Endodermal cell (in vitro differentiated cells): Measurements from ENCODE around the gene DNAJA4. TPM values are rescaled to one million over a fixed set of nuclear protein-coding genes. Genes with fewer than 3 reads are reported as not detected.

Experiments
- DNase-seq: peaks from one replicate; pipeline ENCODE4 v3.0.0-alpha.2; 2017
- H3K27ac ChIP-seq: 2 replicates; pipeline ENCODE4 v1.5.1; 2013; ENCODE audit warnings: mild to moderate bottlenecking, low read depth, low read length, moderate library complexity
- H3K27me3 ChIP-seq: 2 replicates; pipeline ENCODE4 v1.6.1; 2013; ENCODE audit warnings: mild to moderate bottlenecking, low read length, moderate library complexity; ENCODE audit not compliant: insufficient read depth, control insufficient read depth, poor library complexity, severe bottlenecking
- H3K36me3 ChIP-seq: 2 replicates; pipeline ENCODE4 v1.7.0; 2013; ENCODE audit warnings: mild to moderate bottlenecking, low read length, moderate library complexity; ENCODE audit not compliant: control insufficient read depth, insufficient read depth
- H3K4me1 ChIP-seq: one replicate; pipeline ENCODE4 v1.7.0; 2013; ENCODE audit warnings: low read length; ENCODE audit not compliant: control insufficient read depth, insufficient read depth
- H3K4me3 ChIP-seq: 2 replicates; pipeline ENCODE4 v1.5.1; 2013; ENCODE audit warnings: mild to moderate bottlenecking, low read length, moderate library complexity
- H3K9ac ChIP-seq: 2 replicates; pipeline ENCODE4 v1.6.1; 2013; ENCODE audit warnings: mild to moderate bottlenecking, low read length, moderate library complexity; ENCODE audit not compliant: poor library complexity, severe bottlenecking; ENCODE audit errors: extremely low read depth
- H3K9me3 ChIP-seq: 2 replicates; pipeline ENCODE4 v1.6.1; 2013; ENCODE audit warnings: mild to moderate bottlenecking, low read length, moderate library complexity; ENCODE audit not compliant: control insufficient read depth
- H3K27ac Mint-ChIP-seq: 2 replicates; pipeline ENCODE4 v1.8.0; 2020; ENCODE audit warnings: mixed read lengths
- H3K27me3 Mint-ChIP-seq: 2 replicates; pipeline ENCODE4 v1.8.0; 2021; ENCODE audit warnings: mild to moderate bottlenecking, mixed read lengths; ENCODE audit not compliant: insufficient read depth
- H3K36me3 Mint-ChIP-seq: 2 replicates; pipeline ENCODE4 v1.8.0; 2020; ENCODE audit warnings: low read depth, mixed read lengths
- H3K4me1 Mint-ChIP-seq: 2 replicates; pipeline ENCODE4 v1.8.0; 2020; ENCODE audit warnings: mixed read lengths
- H3K4me3 Mint-ChIP-seq: 2 replicates; pipeline ENCODE4 v1.8.0; 2020; ENCODE audit warnings: mild to moderate bottlenecking, moderate library complexity, mixed read lengths
- H3K9me3 Mint-ChIP-seq: 2 replicates; pipeline ENCODE4 v1.8.0; 2020; ENCODE audit warnings: mild to moderate bottlenecking, mixed read lengths
- WGBS, 2 experiments: methylation state at CpG; one replicate each; pipeline versions ENCODE4 v1.1.5 to v1.1.7; 2013; ENCODE audit warnings: missing lambda C conversion rate in 2 of 2, mixed read lengths in 1 of 2; ENCODE audit not compliant: insufficient coverage in 1 of 2, insufficient read length in 1 of 2; 5-methylcytosine and 5-hydroxymethylcytosine counted together
- total RNA-seq, 2 donors: library from RNA; stranded (reverse); fragmentation: NEBNext Ultra II Directional in 1 of 2; extraction: Animal tissue kit (Norgen Biotek cat#: 25700) in 1 of 2; gene quantifications; 2 replicates in 1 of 2; 3 replicates in 1 of 2; pipeline ENCODE4 v1.2.1, GENCODE V29; 2021
- TF ChIP-seq, protein P1 (sequence below): fragments of 200-600 bp; sonication (generic); conservative IDR thresholded peaks from 2 replicates; pipeline ENCODE4 v1.5.0; 2021; ENCODE audit warnings: antibody characterized with exemption, mild to moderate bottlenecking

The DNAJA4 gene
- total RNA-seq, 2 donors from 2014 or later, result 4.9 to 18.5 TPM

GRCh38 chr15:78236491-78236890 lies 27.9 kb upstream of the DNAJA4 start:
- Mint-ChIP-seq H3K27me3 (no peaks in the 10 kb centered on the region), H3K36me3 (no peaks in the 10 kb centered on the region), H3K9me3 (no peaks in the 10 kb centered on the region), H3K4me3 (no peak overlapping the region), H3K27ac (no peak overlapping the region), H3K4me1 (peaks cover 4% of the 10 kb centered on the region)
- Histone ChIP-seq H3K27ac (no peak overlapping the region), H3K9me3 (no peaks in the 10 kb centered on the region), H3K4me1 (no peaks in the 10 kb centered on the region), H3K4me3 (no peak overlapping the region), H3K9ac (no peak overlapping the region), H3K36me3 (no peaks in the 10 kb centered on the region), H3K27me3 (no peaks in the 10 kb centered on the region)
- TF ChIP-seq, protein P1, sequence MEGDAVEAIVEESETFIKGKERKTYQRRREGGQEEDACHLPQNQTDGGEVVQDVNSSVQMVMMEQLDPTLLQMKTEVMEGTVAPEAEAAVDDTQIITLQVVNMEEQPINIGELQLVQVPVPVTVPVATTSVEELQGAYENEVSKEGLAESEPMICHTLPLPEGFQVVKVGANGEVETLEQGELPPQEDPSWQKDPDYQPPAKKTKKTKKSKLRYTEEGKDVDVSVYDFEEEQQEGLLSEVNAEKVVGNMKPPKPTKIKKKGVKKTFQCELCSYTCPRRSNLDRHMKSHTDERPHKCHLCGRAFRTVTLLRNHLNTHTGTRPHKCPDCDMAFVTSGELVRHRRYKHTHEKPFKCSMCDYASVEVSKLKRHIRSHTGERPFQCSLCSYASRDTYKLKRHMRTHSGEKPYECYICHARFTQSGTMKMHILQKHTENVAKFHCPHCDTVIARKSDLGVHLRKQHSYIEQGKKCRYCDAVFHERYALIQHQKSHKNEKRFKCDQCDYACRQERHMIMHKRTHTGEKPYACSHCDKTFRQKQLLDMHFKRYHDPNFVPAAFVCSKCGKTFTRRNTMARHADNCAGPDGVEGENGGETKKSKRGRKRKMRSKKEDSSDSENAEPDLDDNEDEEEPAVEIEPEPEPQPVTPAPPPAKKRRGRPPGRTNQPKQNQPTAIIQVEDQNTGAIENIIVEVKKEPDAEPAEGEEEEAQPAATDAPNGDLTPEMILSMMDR, result no peak
- no peak for DNase-seq
- 88 to 91% methylated on average over 6 of the region's 6 CpGs for WGBS, 2 experiments

- H3K36me3 ChIP-seq, result no peaks in the 10 kb centered on the region
- H3K4me3 Mint-ChIP-seq, result no peak overlapping the region
- no peaks in the 10 kb centered on the region for H3K9me3 Mint-ChIP-seq
- WGBS, 2 experiments, result 82 to 86% methylated on average over 6 of the region's 6 CpGs
- TF ChIP-seq, protein P1, result no peak
- H3K27ac ChIP-seq, result no peak overlapping the region
- no peaks in the 10 kb centered on the region for H3K9me3 ChIP-seq
- DNase-seq, result no peak
- no peak overlapping the region for H3K27ac Mint-ChIP-seq
- no peak overlapping the region for H3K4me3 ChIP-seq
- no peaks in the 10 kb centered on the region for H3K27me3 Mint-ChIP-seq
- no peaks in the 10 kb centered on the region for H3K27me3 ChIP-seq
- no peak overlapping the region for H3K9ac ChIP-seq
- H3K4me1 ChIP-seq, result no peaks in the 10 kb centered on the region
- peaks cover 4% of the 10 kb centered on the region for H3K4me1 Mint-ChIP-seq
- H3K36me3 Mint-ChIP-seq, result no peaks in the 10 kb centered on the region
These were observed 27.2 kb upstream of the DNAJA4 start for GRCh38 chr15:78237146-78237545.

- H3K36me3 ChIP-seq, result no peaks in the 10 kb centered on the region
- Mint-ChIP-seq H3K9me3 (no peaks in the 10 kb centered on the region), H3K4me1 (peaks cover 12% of the 10 kb centered on the region), H3K4me3 (no peak overlapping the region), H3K27me3 (no peaks in the 10 kb centered on the region), H3K36me3 (no peaks in the 10 kb centered on the region), H3K27ac (no peak overlapping the region)
- H3K4me3 ChIP-seq, result no peak overlapping the region
- no peaks in the 10 kb centered on the region for H3K9me3 ChIP-seq
- TF ChIP-seq, protein P1, result no peak
- peaks cover 2% of the 10 kb centered on the region for H3K4me1 ChIP-seq
- 91 to 96% methylated on average over 4 to 5 of the region's 5 CpGs for WGBS, 2 experiments
- H3K9ac ChIP-seq, result no peak overlapping the region
- no peaks in the 10 kb centered on the region for H3K27me3 ChIP-seq
- no peak overlapping the region for H3K27ac ChIP-seq
- no peak for DNase-seq
These were observed 24.6 kb upstream of the DNAJA4 start for GRCh38 chr15:78239811-78240210.
